Left lung (tissue), 10 donors: ENCODE results near the gene TCERG1L. TPM values are rescaled to one million over a fixed set of nuclear protein-coding genes. Genes with fewer than 3 reads are reported as not detected.

Source experiments
- ATAC-seq: fragments of 200-7000 bp; cut with Tn5 transposase; one replicate; pipeline ENCODE4 v1.9.1; 2020; ENCODE audit warnings: moderate library complexity
- DNase-seq, 4 donors: peaks; one replicate each; pipeline ENCODE4 v3.0.0-alpha.2; 2013 to 2020
- H3K27ac ChIP-seq, 2 donors: fragments of 200-600 bp; sonication (generic) in 1 of 2; one replicate each; pipeline versions ENCODE4 v1.5.0 to v1.8.0; 2020 to 2021
- H3K27me3 ChIP-seq, 2 donors: fragments of 200-600 bp; sonication (generic) in 1 of 2; one replicate each; pipeline versions ENCODE4 v1.5.0 to v1.8.0; 2020 to 2021
- H3K36me3 ChIP-seq, 2 donors: fragments of 200-600 bp; sonication (generic) in 1 of 2; one replicate each; pipeline versions ENCODE4 v1.5.0 to v1.8.0; 2020 to 2021
- H3K4me1 ChIP-seq, 2 donors: fragments of 200-600 bp; one replicate each; pipeline ENCODE4 v1.8.0; 2021
- H3K4me3 ChIP-seq, 2 donors: fragments of 200-600 bp; sonication (generic) in 1 of 2; one replicate each; pipeline versions ENCODE4 v1.5.0 to v1.8.0; 2020 to 2021; ENCODE audit warnings: mild to moderate bottlenecking in 1 of 2
- H3K9me3 ChIP-seq, 2 donors: fragments of 200-600 bp; sonication (generic) in 1 of 2; one replicate each; pipeline versions ENCODE4 v1.5.0 to v1.8.0; 2020 to 2021
- intact Hi-C, 2 donors: fragments of 100-400 bp; cut with DNase I; formaldehyde crosslinking; loops; one replicate each; pipeline versions ENCODE4 v1.11.2 to v1.14.2; 2022
- polyA plus RNA-seq, 6 donors: library from polyadenylated mRNA; unstranded; fragments of 120-200 nt; gene quantifications; one replicate each; pipeline ENCODE4 v1.2.1, GENCODE V29; 2013; ENCODE audit not compliant: insufficient read length in 6 of 6
- total RNA-seq, 2 donors: library from RNA; stranded (reverse); fragmentation: NEBNext Ultra II Directional; extraction: Animal tissue kit (Norgen Biotek cat#: 25700); gene quantifications; one replicate each; pipeline ENCODE4 v1.2.1, GENCODE V29; 2021
- TF ChIP-seq, protein P1 (sequence below), 2 donors: fragments of 200-600 bp; sonication (generic) in 1 of 2; IDR thresholded peaks; one replicate each; pipeline versions ENCODE4 v1.5.0 to v1.8.0; 2021; ENCODE audit warnings: antibody characterized with exemption in 2 of 2
- donor health status: DM: no; HTN: yes; CAD: no.
- donor health status: DM: no; HTN: no; CAD: no.

Gene TCERG1L
- total and polyA plus RNA-seq, 8 donors: 0.35 to 0.72 (median 0.48) TPM; not detected in 2

DNA sequence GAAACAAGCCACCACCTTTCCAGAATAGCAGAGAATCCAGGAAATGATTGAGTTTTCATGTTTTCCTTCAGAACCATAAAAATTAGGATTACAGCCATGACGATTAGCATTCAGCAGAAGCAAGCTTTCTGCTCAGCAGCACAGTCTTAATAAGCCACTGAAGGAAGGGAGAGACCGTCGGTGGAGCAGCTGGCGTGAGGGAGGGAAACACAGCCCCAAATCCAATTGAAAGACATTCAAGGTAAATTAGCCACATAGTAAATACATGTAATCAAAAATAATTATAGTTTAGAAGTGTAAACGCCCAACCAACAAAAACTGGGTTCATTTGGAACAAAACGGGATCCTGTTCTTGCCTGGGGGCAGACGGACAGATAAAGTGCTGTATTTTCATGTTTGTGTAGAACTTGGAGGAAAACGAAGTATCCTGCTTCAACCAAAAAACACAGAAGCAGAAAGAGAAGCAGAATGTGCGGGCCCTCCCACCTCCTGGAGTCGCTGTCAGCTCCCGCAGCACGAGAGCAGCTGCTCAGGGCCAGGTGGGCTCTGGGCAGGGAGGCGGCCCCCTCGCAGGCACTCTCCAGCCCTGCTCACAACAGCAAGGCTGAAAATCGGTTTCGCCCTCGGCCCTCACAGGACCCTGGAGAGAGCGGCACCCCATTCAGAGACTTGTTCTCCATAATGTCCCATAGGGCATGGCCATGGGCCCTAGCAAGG is 84.9 kb downstream of the TCERG1L start:
- Histone ChIP-seq H3K9me3 (peaks cover 0 to 5% of the 10 kb centered on the region in 2 donors), H3K4me1 (no peaks in the 10 kb centered on the region), H3K36me3 (no peaks in the 10 kb centered on the region), H3K4me3 (no peak overlapping the region), H3K27ac (no peak overlapping the region), H3K27me3 (peaks cover 0 to 20% of the 10 kb centered on the region in 2 donors)
- no peak for DNase-seq
- TF ChIP-seq, protein P1, sequence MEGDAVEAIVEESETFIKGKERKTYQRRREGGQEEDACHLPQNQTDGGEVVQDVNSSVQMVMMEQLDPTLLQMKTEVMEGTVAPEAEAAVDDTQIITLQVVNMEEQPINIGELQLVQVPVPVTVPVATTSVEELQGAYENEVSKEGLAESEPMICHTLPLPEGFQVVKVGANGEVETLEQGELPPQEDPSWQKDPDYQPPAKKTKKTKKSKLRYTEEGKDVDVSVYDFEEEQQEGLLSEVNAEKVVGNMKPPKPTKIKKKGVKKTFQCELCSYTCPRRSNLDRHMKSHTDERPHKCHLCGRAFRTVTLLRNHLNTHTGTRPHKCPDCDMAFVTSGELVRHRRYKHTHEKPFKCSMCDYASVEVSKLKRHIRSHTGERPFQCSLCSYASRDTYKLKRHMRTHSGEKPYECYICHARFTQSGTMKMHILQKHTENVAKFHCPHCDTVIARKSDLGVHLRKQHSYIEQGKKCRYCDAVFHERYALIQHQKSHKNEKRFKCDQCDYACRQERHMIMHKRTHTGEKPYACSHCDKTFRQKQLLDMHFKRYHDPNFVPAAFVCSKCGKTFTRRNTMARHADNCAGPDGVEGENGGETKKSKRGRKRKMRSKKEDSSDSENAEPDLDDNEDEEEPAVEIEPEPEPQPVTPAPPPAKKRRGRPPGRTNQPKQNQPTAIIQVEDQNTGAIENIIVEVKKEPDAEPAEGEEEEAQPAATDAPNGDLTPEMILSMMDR (IDR thresholded peaks at IDR 0.05): no peak
- intact Hi-C loops: no loop called here
- no peak for ATAC-seq

DNA sequence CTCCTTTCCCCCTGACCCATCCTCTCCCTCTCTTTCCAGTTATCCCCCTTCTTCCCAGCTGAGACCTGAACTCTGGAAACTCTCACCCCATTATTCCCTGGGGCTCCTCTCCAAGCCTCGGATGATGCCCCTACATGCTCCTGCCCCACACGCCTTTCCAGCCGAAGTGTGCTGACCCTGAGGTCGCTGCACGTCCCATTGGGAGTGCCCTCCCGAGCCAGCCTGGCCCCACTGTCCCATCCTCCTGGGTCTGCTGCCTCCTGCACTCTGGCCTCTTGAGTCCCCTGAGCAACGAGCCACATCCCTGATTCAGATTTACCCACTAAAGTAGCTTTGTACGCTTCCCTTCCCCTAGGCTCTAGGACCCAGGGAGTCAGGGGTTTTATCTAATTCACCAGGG is 87.4 kb downstream of the TCERG1L start:
- Histone ChIP-seq H3K36me3 (no peaks in the 10 kb centered on the region), H3K4me3 (no peak overlapping the region), H3K27me3 (peaks cover 0 to 26% of the 10 kb centered on the region in 2 donors), H3K27ac (no peak overlapping the region), H3K4me1 (no peaks in the 10 kb centered on the region), H3K9me3 (no peaks in the 10 kb centered on the region)
- intact Hi-C loops: no loop called here
- DNase-seq (peak in 1 of 4 donors; percentile 62), ATAC-seq (no peak)
- TF ChIP-seq, protein P1 (IDR thresholded peaks at IDR 0.05): no peak

DNA sequence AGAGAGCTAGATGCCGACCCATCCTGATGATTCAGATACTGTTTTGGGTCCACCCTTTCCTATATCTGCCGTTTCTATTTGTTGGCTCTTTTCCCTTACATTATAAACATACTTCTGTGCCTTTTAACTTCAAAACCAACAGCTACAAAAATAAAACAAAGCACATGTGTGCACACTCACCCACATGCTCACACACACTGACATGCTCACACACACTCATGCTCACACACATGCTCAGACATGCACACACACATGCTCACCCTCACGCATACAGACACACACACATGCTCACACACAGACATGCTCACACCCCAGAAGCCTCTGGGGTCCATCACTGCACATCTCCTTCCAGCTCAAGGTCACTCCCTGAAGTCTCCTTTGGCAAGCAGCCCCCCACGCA is 88.1 kb downstream of the TCERG1L start:
- Histone ChIP-seq H3K27me3 (peaks cover 0 to 32% of the 10 kb centered on the region in 2 donors), H3K4me3 (no peak overlapping the region), H3K27ac (no peak overlapping the region), H3K4me1 (no peaks in the 10 kb centered on the region), H3K9me3 (no peaks in the 10 kb centered on the region), H3K36me3 (no peaks in the 10 kb centered on the region)
- TF ChIP-seq, protein P1 (IDR thresholded peaks at IDR 0.05): no peak
- intact Hi-C loops: no loop called here
- DNase-seq (no peak), ATAC-seq (no peak)

DNA sequence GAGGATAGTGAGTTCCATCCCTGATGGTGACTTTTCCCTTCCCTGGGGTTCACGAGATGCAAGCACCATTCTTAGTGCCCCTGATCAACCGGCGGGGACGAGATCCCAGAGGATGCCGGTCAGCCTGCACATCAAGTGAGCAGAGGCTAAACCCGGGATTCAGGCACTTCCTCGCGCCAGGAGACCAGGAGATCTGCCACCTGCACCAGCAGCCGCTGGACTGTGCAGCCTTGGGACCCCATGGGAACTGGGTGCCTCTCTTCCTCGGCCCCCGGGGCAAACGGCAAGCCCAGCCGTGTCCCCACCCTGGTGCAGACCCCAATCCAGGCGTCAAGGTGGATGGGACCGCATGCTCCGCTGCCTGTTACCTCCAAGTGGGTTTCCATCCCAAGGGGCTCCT is 88.5 kb downstream of the TCERG1L start:
- Histone ChIP-seq H3K27ac (no peak overlapping the region), H3K36me3 (no peaks in the 10 kb centered on the region), H3K9me3 (no peaks in the 10 kb centered on the region), H3K4me3 (no peak overlapping the region), H3K27me3 (peaks cover 0 to 32% of the 10 kb centered on the region in 2 donors), H3K4me1 (no peaks in the 10 kb centered on the region)
- ATAC-seq (no peak), DNase-seq (peak in 2 of 4 donors; percentile 19 to 71)
- intact Hi-C loops: no loop called here
- TF ChIP-seq, protein P1 (IDR thresholded peaks at IDR 0.05): no peak

DNA sequence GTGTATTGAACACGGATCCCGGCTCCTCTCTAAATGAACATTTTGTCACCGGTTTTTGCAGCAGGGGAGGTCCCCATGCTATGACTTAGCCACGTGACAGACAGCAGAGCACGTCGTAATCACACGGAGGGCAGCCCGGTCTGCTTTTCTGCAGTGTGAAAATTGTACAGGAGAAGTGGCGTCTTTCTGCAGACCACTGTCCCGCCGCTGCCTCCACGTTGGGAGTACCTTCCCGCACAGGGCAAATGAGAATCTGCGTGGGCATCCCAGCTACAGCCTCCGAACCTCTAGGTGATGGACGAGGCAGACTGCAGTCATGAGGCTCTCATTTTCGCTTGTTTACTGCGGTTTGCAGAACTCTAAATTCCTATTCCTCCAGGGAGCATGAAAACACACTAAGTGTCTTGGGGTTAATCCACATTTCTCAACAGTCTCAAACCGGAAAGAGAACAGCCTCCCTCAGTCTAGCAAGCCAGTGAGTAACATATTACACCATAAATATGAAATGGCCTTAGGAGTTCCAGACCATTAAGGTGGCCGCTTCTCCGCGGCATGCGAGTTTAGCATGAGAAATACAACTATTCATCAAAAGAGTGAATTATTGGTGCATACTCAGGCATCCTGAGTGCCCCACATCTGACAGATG is 89.8 kb downstream of the TCERG1L start:
- H3K4me1 ChIP-seq: no peaks in the 10 kb centered on the region
- H3K9me3 ChIP-seq: no peaks in the 10 kb centered on the region
- TF ChIP-seq, protein P1 (IDR thresholded peaks at IDR 0.05): no peak
- peaks cover 0 to 32% of the 10 kb centered on the region in 2 donors for H3K27me3 ChIP-seq
- intact Hi-C loops: no loop called here
- no peak overlapping the region for H3K4me3 ChIP-seq
- DNase-seq (peak in 2 of 4 donors; percentile 22 to 50), ATAC-seq (no peak)
- H3K27ac ChIP-seq: no peak overlapping the region
- H3K36me3 ChIP-seq: no peaks in the 10 kb centered on the region
